KMS-11 (cell line): ENCODE measurements around the gene AHNAK2.

ENCODE experiments used
- H2AFZ ChIP-seq: fragments of 200-600 bp; sonication (generic); 2 replicates; pipeline ENCODE4 v1.6.1; 2016; ENCODE audit warnings: antibody characterized with exemption, mixed run types, low read depth
- H3K27ac ChIP-seq: fragments of 200-600 bp; sonication (generic); 2 replicates; pipeline ENCODE4 v1.6.1; 2016; ENCODE audit warnings: mild to moderate bottlenecking, mixed run types
- H3K27me3 ChIP-seq: fragments of 200-600 bp; sonication (generic); 2 replicates; pipeline ENCODE4 v1.6.1; 2017; ENCODE audit warnings: mild to moderate bottlenecking, low read depth, mixed run types, moderate library complexity; ENCODE audit not compliant: insufficient read depth
- H3K36me3 ChIP-seq: fragments of 200-600 bp; sonication (generic); 2 replicates; pipeline ENCODE4 v1.6.1; 2017; ENCODE audit warnings: mild to moderate bottlenecking, mixed run types; ENCODE audit not compliant: insufficient read depth
- H3K4me1 ChIP-seq: fragments of 200-600 bp; sonication (generic); 2 replicates; pipeline ENCODE4 v1.6.1; 2016; ENCODE audit warnings: mild to moderate bottlenecking, low read depth, mixed run types; ENCODE audit not compliant: poor library complexity, severe bottlenecking
- H3K4me2 ChIP-seq: fragments of 200-600 bp; sonication (generic); 2 replicates; pipeline ENCODE4 v1.7.0; 2016; ENCODE audit warnings: mild to moderate bottlenecking, mixed run types
- H3K4me3 ChIP-seq: fragments of 200-600 bp; sonication (generic); IDR thresholded peaks from 2 replicates; pipeline ENCODE4 v1.6.1; 2017; ENCODE audit warnings: low read depth, low read length, mixed read lengths; ENCODE audit not compliant: insufficient read depth
- H3K79me2 ChIP-seq: fragments of 200-600 bp; sonication (generic); 2 replicates; pipeline ENCODE4 v1.6.1; 2016; ENCODE audit warnings: low read depth, mixed run types; ENCODE audit not compliant: insufficient read depth
- H3K9ac ChIP-seq: fragments of 200-600 bp; sonication (generic); 2 replicates; pipeline ENCODE4 v1.6.1; 2016; ENCODE audit warnings: mild to moderate bottlenecking, mixed run types
- H4K20me1 ChIP-seq: fragments of 200-600 bp; sonication (generic); 2 replicates; pipeline ENCODE4 v1.6.1; 2016; ENCODE audit warnings: mild to moderate bottlenecking, mixed run types; ENCODE audit not compliant: insufficient read depth
- CTCF ChIP-seq: fragments of 200-600 bp; sonication (generic); conservative IDR thresholded peaks from 2 replicates; pipeline ENCODE4 v1.6.1; 2017; ENCODE audit warnings: low read depth, mild to moderate bottlenecking, antibody characterized with exemption, low read length, moderate library complexity, mixed read lengths

The AHNAK2 gene

GRCh38 chr14:104898195-104898558 is 80.0 kb downstream of the AHNAK2 start:
- Histone ChIP-seq H3K36me3 (no peaks in the 10 kb centered on the region), H2AFZ (no peak overlapping the region), H3K27ac (no peak overlapping the region), H3K4me3 (no peak overlapping the region), H3K4me1 (peaks cover 91% of the 10 kb centered on the region), H3K9ac (no peak overlapping the region), H4K20me1 (no peaks in the 10 kb centered on the region), H3K4me2 (no peak overlapping the region), H3K27me3 (no peaks in the 10 kb centered on the region), H3K79me2 (no peaks in the 10 kb centered on the region)
- no peak for TF ChIP-seq CTCF

GRCh38 chr14:104897330-104898194 is 80.6 kb downstream of the AHNAK2 start:
- no peak overlapping the region for H3K27ac ChIP-seq
- no peak overlapping the region for H3K9ac ChIP-seq
- no peak for TF ChIP-seq CTCF
- H3K4me3 ChIP-seq, result no peak overlapping the region
- no peaks in the 10 kb centered on the region for H3K27me3 ChIP-seq
- no peak overlapping the region for H2AFZ ChIP-seq
- H3K4me1 ChIP-seq, result peaks cover 94% of the 10 kb centered on the region
- H4K20me1 ChIP-seq, result no peaks in the 10 kb centered on the region
- no peak overlapping the region for H3K4me2 ChIP-seq
- no peaks in the 10 kb centered on the region for H3K36me3 ChIP-seq
- no peaks in the 10 kb centered on the region for H3K79me2 ChIP-seq

- no peaks in the 10 kb centered on the region for H3K79me2 ChIP-seq
- H3K4me2 ChIP-seq, result no peak overlapping the region
- H3K27ac ChIP-seq, result no peak overlapping the region
- H3K36me3 ChIP-seq, result no peaks in the 10 kb centered on the region
- H2AFZ ChIP-seq, result no peak overlapping the region
- H4K20me1 ChIP-seq, result no peaks in the 10 kb centered on the region
- no peak for TF ChIP-seq CTCF
- H3K4me3 ChIP-seq, result no peak overlapping the region
- H3K27me3 ChIP-seq, result no peaks in the 10 kb centered on the region
- H3K9ac ChIP-seq, result no peak overlapping the region
- peaks cover 81% of the 10 kb centered on the region for H3K4me1 ChIP-seq
Observed at GRCh38 chr14:104895786-104896661, 82.2 kb downstream of the AHNAK2 start.

GRCh38 chr14:104895207-104895785 is 82.9 kb downstream of the AHNAK2 start:
- no peak overlapping the region for H3K27ac ChIP-seq
- H3K79me2 ChIP-seq, result no peaks in the 10 kb centered on the region
- H3K36me3 ChIP-seq, result no peaks in the 10 kb centered on the region
- no peak for TF ChIP-seq CTCF
- H3K27me3 ChIP-seq, result no peaks in the 10 kb centered on the region
- H3K9ac ChIP-seq, result no peak overlapping the region
- no peak overlapping the region for H2AFZ ChIP-seq
- H3K4me1 ChIP-seq, result peaks cover 75% of the 10 kb centered on the region
- H3K4me3 ChIP-seq, result no peak overlapping the region
- no peaks in the 10 kb centered on the region for H4K20me1 ChIP-seq
- H3K4me2 ChIP-seq, result no peak overlapping the region
